ENCODE results near the gene GLIS1. TPM values are rescaled to one million over a fixed set of nuclear protein-coding genes. Genes with fewer than 3 reads are reported as not detected.

Gene GLIS1
- total RNA-seq, 1 donor = 1.6 TPM

GRCh38 chr1:53605181-53605580 is 133.8 kb downstream of the GLIS1 start:
- TF ChIP-seq, protein P1, sequence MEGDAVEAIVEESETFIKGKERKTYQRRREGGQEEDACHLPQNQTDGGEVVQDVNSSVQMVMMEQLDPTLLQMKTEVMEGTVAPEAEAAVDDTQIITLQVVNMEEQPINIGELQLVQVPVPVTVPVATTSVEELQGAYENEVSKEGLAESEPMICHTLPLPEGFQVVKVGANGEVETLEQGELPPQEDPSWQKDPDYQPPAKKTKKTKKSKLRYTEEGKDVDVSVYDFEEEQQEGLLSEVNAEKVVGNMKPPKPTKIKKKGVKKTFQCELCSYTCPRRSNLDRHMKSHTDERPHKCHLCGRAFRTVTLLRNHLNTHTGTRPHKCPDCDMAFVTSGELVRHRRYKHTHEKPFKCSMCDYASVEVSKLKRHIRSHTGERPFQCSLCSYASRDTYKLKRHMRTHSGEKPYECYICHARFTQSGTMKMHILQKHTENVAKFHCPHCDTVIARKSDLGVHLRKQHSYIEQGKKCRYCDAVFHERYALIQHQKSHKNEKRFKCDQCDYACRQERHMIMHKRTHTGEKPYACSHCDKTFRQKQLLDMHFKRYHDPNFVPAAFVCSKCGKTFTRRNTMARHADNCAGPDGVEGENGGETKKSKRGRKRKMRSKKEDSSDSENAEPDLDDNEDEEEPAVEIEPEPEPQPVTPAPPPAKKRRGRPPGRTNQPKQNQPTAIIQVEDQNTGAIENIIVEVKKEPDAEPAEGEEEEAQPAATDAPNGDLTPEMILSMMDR (IDR thresholded peaks at IDR 0.05; ENCODE audit: insufficient read depth, low read length) = no peak
- H3K4me3 ChIP-seq (ENCODE audit: low read depth, low read length) = no peak overlapping the region
- DNase-seq (ENCODE audit: low read depth) = no peak

- no peak overlapping the region for H3K4me3 ChIP-seq (ENCODE audit: low read depth, low read length)
- TF ChIP-seq, protein P1 (IDR thresholded peaks at IDR 0.05; ENCODE audit: insufficient read depth, low read length) = no peak
- DNase-seq (ENCODE audit: low read depth) = no peak
These were observed 134.6 kb downstream of the GLIS1 start for GRCh38 chr1:53604291-53604919.

- TF ChIP-seq, protein P1 (IDR thresholded peaks at IDR 0.05; ENCODE audit: insufficient read depth, low read length) = no peak
- DNase-seq (ENCODE audit: low read depth) = no peak
These were observed 135.5 kb downstream of the GLIS1 start for GRCh38 chr1:53603431-53603830.

DNA sequence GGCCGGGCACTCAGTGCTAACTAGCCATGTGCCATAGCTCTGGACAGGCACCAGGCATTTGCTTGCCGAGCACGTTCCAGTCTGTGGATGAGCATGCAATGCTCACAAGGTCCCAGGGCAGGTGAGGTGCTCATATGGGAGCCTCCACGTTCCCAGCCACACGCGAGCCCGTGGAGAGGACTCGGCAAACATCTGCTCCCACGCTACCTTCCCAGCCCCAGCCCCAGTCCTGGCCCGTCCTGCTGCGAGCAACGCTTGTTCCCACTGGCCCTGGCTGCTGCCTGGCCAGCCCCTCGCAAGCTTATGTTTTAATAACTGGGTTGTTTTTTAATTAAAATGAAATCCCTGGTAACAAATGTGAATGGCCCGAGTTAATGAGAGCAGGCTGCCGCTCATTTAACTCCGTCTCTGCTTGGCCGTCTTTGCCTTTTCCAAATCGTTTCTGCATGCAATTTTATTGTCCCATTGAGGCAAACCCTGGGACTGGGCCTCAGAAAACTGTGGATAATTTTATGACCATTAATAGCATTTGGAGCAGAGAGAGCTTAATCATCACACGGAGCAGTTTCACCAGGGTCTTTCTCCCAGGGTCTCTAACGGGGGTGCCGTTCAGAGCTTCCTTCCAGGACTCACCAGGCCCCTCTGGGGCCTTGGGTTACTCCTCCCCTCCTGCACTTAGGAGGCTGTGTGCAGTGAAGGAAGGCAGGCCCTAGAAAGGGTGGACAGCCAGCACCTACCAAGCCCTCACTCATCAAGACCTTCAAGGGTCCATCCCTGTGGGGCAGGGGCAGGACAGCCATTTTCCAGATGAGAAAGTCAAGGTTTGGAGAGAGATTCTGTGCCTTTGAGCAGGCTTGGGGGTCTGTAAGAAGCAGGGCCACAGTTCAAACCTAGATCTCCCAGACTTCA is 136.8 kb downstream of the GLIS1 start:
- H3K4me3 ChIP-seq (ENCODE audit: low read depth, low read length) = no peak overlapping the region
- DNase-seq (ENCODE audit: low read depth) = no peak
- TF ChIP-seq, protein P1 (IDR thresholded peaks at IDR 0.05; ENCODE audit: insufficient read depth, low read length) = no peak

More at GRCh38 chr1:53603431-53603830, 135.5 kb downstream of the GLIS1 start:
- H3K4me3 ChIP-seq (ENCODE audit: low read depth, low read length) = no peak overlapping the region

DNA sequence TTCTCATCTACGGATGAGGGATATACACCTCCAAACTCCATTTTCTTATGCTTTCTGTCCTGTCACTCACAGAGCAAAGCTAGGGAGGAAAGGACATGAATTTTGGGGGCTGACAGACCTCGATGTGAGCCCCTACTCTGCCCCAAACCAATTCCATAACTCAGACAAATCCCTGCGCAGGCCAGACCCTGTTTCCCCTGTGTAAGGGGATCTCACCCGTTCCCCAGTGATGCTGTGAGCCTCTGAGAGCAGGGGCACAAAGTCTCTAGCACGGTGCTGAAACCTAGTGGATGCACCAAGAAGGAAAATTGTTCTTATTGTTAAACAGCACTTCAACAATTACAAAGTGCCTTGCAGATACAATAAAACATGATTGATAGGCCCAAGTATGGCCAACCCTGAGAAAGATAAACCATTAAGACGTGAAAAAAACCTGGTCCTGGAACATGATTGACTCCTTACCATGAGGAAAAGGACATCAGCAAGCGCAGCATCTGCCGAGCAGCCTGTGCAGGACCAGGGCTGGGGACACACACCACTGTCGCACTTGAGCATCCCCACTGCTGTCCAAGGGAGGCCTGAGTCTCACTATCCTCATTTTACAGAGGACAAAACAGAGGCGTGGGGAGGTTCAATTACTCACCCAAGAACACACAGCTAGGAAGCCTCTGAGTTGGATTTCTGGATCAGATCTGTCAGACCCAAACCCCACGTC is 137.8 kb downstream of the GLIS1 start:
- DNase-seq (ENCODE audit: low read depth) = no peak
- H3K4me3 ChIP-seq (ENCODE audit: low read depth, low read length) = no peak overlapping the region
- TF ChIP-seq, protein P1 (IDR thresholded peaks at IDR 0.05; ENCODE audit: insufficient read depth, low read length) = no peak

GRCh38 chr1:53600561-53600960 is 138.4 kb downstream of the GLIS1 start:
- DNase-seq (ENCODE audit: low read depth) = no peak
- TF ChIP-seq, protein P1 (IDR thresholded peaks at IDR 0.05; ENCODE audit: insufficient read depth, low read length) = no peak
- no peak overlapping the region for H3K4me3 ChIP-seq (ENCODE audit: low read depth, low read length)
